ENCODE measurements around the gene TMEM132D. TPM values are rescaled to one million over a fixed set of nuclear protein-coding genes. Genes with fewer than 3 reads are reported as not detected.

The TMEM132D gene
- total and polyA plus RNA-seq, 2 donors (not counting 3 experiments of a cell fraction or from before 2014, with no cell fraction given) = not detected

DNA sequence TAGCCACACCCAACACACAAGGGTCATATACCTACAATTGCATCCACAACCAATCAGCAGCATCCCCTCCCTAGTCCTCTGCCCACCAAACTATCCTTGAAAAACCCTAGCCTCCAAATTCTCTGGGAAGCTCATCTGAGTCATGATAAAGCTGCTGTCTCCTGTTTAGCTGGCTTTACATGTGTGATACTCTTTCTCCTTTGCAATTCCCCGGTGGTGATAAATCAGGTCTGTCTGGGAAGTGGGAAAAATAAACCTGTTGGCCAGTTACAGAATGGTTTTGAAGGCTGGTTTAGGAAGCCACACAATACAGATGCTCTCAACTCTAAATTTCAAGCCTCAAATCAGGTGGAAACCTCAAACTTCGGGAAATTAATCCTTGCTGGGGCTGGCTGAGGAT, 41.9 kb downstream of the TMEM132D start:
- Histone ChIP-seq H3K27ac (ENCODE audit: insufficient read depth, low read depth, low read length) (no peak overlapping the region), H3K79me2 (ENCODE audit: control insufficient read depth, insufficient read depth, low read length) (no peaks in the 10 kb centered on the region), H3K4me1 (ENCODE audit: control insufficient read depth, extremely low read depth, insufficient read depth, low read length) (no peaks in the 10 kb centered on the region), H3K9ac (replicated peaks; ENCODE audit: extremely low read depth, insufficient read depth, low read length) (no peak overlapping the region), H3K27me3 (ENCODE audit: control insufficient read depth in 2 of 2, insufficient read depth in 2 of 2, low read length in 2 of 2) (no peaks in the 10 kb centered on the region), H3K36me3 (ENCODE audit: control insufficient read depth in 2 of 2, extremely low read depth in 1 of 2, insufficient read depth in 2 of 2, low read length in 2 of 2) (no peaks in the 10 kb centered on the region), H2AFZ (ENCODE audit: low read depth, low read length) (no peak overlapping the region), H3K4me2 (ENCODE audit: insufficient read depth, low read length) (no peak overlapping the region), H3K9me1 (replicated peaks; ENCODE audit: control insufficient read depth, extremely low read depth, insufficient read depth, low read length) (no peaks in the 10 kb centered on the region), H3K4me3 (replicated peaks in 1 of 3; ENCODE audit: insufficient read depth in 1 of 3, low read depth in 1 of 3, low read length in 3 of 3) (no peak overlapping the region), H4K20me1 (replicated peaks; ENCODE audit: control insufficient read depth, extremely low read depth, insufficient read depth, low read length) (no peaks in the 10 kb centered on the region), H3K9me3 (replicated peaks; ENCODE audit: control insufficient read depth, insufficient read depth, low read length) (no peaks in the 10 kb centered on the region)
- ChIA-PET CTCF (no interaction called here), POLR2A (no interaction called here)
- TF ChIP-seq POLR2AphosphoS5 (IDR thresholded peaks at IDR 0.05; ENCODE audit: insufficient read depth, low read depth, low read length) = no peak
- TF ChIP-seq POLR2A (IDR thresholded peaks at IDR 0.05; ENCODE audit: low read depth, low read length) = no peak
- no peak for TF ChIP-seq EZH2 (IDR thresholded peaks at IDR 0.05; ENCODE audit: borderline replicate concordance, low read depth, low read length, severe bottlenecking)
- TF ChIP-seq JUN (IDR thresholded peaks at IDR 0.05; ENCODE audit: borderline replicate concordance, insufficient read depth, insufficient read length, low read depth) = no peak
- no peak for TF ChIP-seq MYC (IDR thresholded peaks at IDR 0.05; ENCODE audit: low read depth, low read length)
- TF ChIP-seq MAX (IDR thresholded peaks at IDR 0.05; ENCODE audit: insufficient read depth, insufficient read length) = no peak
- no peak for TF ChIP-seq FOS (IDR thresholded peaks at IDR 0.05; ENCODE audit: borderline replicate concordance, insufficient read depth, low read length)
- TF ChIP-seq GATA2 (IDR thresholded peaks at IDR 0.05; ENCODE audit: insufficient read depth, insufficient read length, low read depth, low read length) = no peak
- TF ChIP-seq CTCF (IDR thresholded peaks at IDR 0.05; ENCODE audit: extremely low read depth in 1 of 2, insufficient read depth in 1 of 2, low read depth in 1 of 2, low read length in 2 of 2) = no peak
- no peak for DNase-seq (ENCODE audit: low read depth, low spot score)
- intact Hi-C loops (cut with micrococcal nuclease) = no loop called here
- no TSS peak for BruUV-seq (replicated peaks)
- dilution Hi-C loops (cut with MboI; ENCODE audit: extremely low pct_ligation_motif_present, low sequenced_read_pairs) = no loop called here
- no peak for FAIRE-seq
